ENCODE results near the gene SLC35A1.

- TF ChIP-seq TAF1 (IDR thresholded peaks at IDR 0.05; ENCODE audit: low read depth, low read length): no peak
- no peak for TF ChIP-seq POLR2A (IDR thresholded peaks at IDR 0.05; ENCODE audit: low read depth, low read length)
- no peak for TF ChIP-seq POLR2AphosphoS5 (IDR thresholded peaks at IDR 0.05; ENCODE audit: low read depth, low read length)
- TF ChIP-seq SPI1 (IDR thresholded peaks at IDR 0.05; ENCODE audit: low read depth, low read length): no peak
- TF ChIP-seq PAX5 (IDR thresholded peaks at IDR 0.05; ENCODE audit: insufficient read depth, low read length, severe bottlenecking): no peak
Observed at GRCh38 chr6:87465051-87465450, 7.7 kb upstream of the SLC35A1 start.
